NB4 (cell line): ENCODE results near the gene PRSS2.

Experiments used
- CTCF ChIP-seq: IDR thresholded peaks from one replicate; pipeline ENCODE4 v1.5.1; 2012; ENCODE audit warnings: low read depth, low read length
- MAX ChIP-seq: IDR thresholded peaks from 2 replicates; pipeline ENCODE4 v1.6.1; 2011; ENCODE audit warnings: low read depth, low read length
- MYC ChIP-seq: IDR thresholded peaks from 2 replicates; pipeline ENCODE4 v1.6.1; 2011; ENCODE audit warnings: low read depth, low read length
- POLR2A ChIP-seq: IDR thresholded peaks from 2 replicates; pipeline ENCODE4 v1.6.1; 2011; ENCODE audit warnings: mild to moderate bottlenecking; ENCODE audit not compliant: insufficient read length; ENCODE audit errors: extremely low read depth

GRCh38 chr7:142799437-142799835, 28.7 kb downstream of the PRSS2 start:
- TF ChIP-seq CTCF (no peak), POLR2A (no peak), MAX (no peak), MYC (no peak)
